Psoas muscle (tissue), 8 donors: ENCODE measurements around the gene LRRC14B. TPM values are rescaled to one million over a fixed set of nuclear protein-coding genes. Genes with fewer than 3 reads are reported as not detected.
A peak's percentile ranks its signal among the peaks of the same experiment; 100 is the strongest.

Experiments used
- ATAC-seq, 4 donors: fragments of 200-7000 bp; cut with Tn5 transposase; one replicate each; pipeline ENCODE4 v1.9.1; 2020; ENCODE audit warnings: moderate library complexity in 3 of 4, mild to moderate bottlenecking in 2 of 4
- DNase-seq, 2 donors: peaks; one replicate each; pipeline ENCODE4 v3.0.0-alpha.2; 2020
- H3K27ac ChIP-seq: fragments of 200-600 bp; one replicate; pipeline ENCODE4 v1.8.0; 2022
- H3K27me3 ChIP-seq, 3 donors: fragments of 200-600 bp in 1 of 3; one replicate each; pipeline versions ENCODE4 v1.6.1 to v1.8.0; 2013 to 2022; ENCODE audit warnings: low read length in 2 of 3, mild to moderate bottlenecking in 2 of 3, moderate library complexity in 1 of 3; ENCODE audit not compliant: insufficient read depth in 3 of 3
- H3K36me3 ChIP-seq, 2 donors: fragments of 200-600 bp in 1 of 2; one replicate each; pipeline versions ENCODE4 v1.6.1 to v1.8.0; 2013 to 2022; ENCODE audit warnings: low read depth in 1 of 2, mild to moderate bottlenecking in 1 of 2, moderate library complexity in 1 of 2; ENCODE audit not compliant: insufficient read depth in 1 of 2
- H3K4me1 ChIP-seq: fragments of 200-600 bp; one replicate; pipeline ENCODE4 v1.8.0; 2022
- H3K4me3 ChIP-seq: fragments of 200-600 bp; one replicate; pipeline ENCODE4 v1.8.0; 2022; ENCODE audit warnings: mild to moderate bottlenecking
- H3K9me3 ChIP-seq: fragments of 200-600 bp; one replicate; pipeline ENCODE4 v1.8.0; 2022
- WGBS, 3 donors: extraction: QIAGEN DNeasy Blood & Tissue Kit; methylation state at CpG; one replicate each; pipeline versions ENCODE4 v1.1.6 to v1.1.7; 2013; 5-methylcytosine and 5-hydroxymethylcytosine counted together
- intact Hi-C, 2 donors: fragments of 100-400 bp; cut with DNase I; formaldehyde crosslinking; loops; one replicate each; pipeline versions ENCODE4 v1.11.0 to v1.14.2; 2022
- polyA plus RNA-seq, 3 donors: library from polyadenylated mRNA; stranded (reverse); fragments of 200-250 nt; gene quantifications; one replicate each; pipeline ENCODE4 v1.2.3, GENCODE V29; 2013
- total RNA-seq, 4 donors: library from RNA; stranded (reverse); fragmentation: NEBNext Ultra II Directional in 2 of 4; extraction: Animal tissue kit (Norgen Biotek cat#: 25700) in 2 of 4; gene quantifications; one replicate each; pipeline versions ENCODE4 v1.2.1 to v1.2.4, GENCODE V29; 2021 to 2023
- TF ChIP-seq, protein P1 (sequence below): fragments of 200-600 bp; IDR thresholded peaks from one replicate; pipeline ENCODE4 v1.8.0; 2022; ENCODE audit warnings: antibody characterized with exemption
- donor health status: healthy with polysubstance abuse.
- donor health status: DM: no; HTN: no; CAD: no; lungs with moderate emphysema.
- donor health status: Bipolar disorder and iron deficiency.
- donor health status: healthy.
- donor health status: DM: yes; HTN: yes; CAD: no.
- donor health status: DM: no; HTN: no; CAD: no.
- donor health status: DM: no; HTN: no; CAD: no.
- donor health status: DM: yes; HTN: yes; CAD: no.

LRRC14B gene
- total and polyA plus RNA-seq, 7 donors = 0.42 to 15.5 (median 9.5) TPM

DNA sequence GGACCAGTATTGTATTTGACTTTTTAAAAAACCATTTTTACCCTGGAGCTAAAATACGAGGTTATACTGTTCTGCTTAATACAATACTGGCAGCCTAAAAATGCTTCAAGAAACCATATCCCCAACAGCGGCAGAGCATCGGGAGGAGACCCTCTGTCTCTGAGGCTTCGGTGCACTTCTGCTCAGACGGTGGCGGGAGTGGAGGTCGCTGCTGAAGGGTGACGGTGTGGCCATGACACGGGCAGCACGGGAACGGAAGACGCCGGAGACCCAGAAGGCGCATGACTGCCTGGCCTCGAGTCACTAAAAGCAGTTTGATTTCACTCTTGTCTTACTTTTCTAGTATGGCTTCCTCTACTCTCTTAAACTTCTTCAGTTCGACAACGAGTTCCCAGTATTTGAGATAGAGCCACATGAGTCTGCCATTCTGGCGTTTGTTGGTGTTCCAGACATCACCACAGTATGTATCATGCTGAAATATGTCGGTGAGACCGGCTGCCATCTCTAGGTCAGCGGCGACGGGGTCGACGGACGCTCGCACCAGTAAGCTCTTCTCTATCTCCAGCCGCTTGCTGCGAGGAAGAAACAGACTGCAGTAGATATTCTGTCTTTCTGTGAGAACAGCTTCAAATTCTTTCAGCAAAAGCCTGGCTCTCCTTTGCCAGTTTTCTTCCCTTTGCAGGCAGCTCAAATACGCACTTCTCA lies 13.8 kb downstream of the LRRC14B start:
- DNase-seq (no peak), ATAC-seq (no peak)
- Histone ChIP-seq H3K27ac (no peak overlapping the region), H3K36me3 (peaks cover 0 to 31% of the 10 kb centered on the region in 2 donors), H3K9me3 (no peaks in the 10 kb centered on the region), H3K4me3 (no peak overlapping the region), H3K4me1 (peaks cover 10% of the 10 kb centered on the region), H3K27me3 (no peaks in the 10 kb centered on the region)
- intact Hi-C loops = no loop called here
- 94 to 97% (median 94%) methylated on average over 30 of the region's 30 CpGs for WGBS, 3 donors
- TF ChIP-seq, protein P1, sequence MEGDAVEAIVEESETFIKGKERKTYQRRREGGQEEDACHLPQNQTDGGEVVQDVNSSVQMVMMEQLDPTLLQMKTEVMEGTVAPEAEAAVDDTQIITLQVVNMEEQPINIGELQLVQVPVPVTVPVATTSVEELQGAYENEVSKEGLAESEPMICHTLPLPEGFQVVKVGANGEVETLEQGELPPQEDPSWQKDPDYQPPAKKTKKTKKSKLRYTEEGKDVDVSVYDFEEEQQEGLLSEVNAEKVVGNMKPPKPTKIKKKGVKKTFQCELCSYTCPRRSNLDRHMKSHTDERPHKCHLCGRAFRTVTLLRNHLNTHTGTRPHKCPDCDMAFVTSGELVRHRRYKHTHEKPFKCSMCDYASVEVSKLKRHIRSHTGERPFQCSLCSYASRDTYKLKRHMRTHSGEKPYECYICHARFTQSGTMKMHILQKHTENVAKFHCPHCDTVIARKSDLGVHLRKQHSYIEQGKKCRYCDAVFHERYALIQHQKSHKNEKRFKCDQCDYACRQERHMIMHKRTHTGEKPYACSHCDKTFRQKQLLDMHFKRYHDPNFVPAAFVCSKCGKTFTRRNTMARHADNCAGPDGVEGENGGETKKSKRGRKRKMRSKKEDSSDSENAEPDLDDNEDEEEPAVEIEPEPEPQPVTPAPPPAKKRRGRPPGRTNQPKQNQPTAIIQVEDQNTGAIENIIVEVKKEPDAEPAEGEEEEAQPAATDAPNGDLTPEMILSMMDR = no peak

DNA sequence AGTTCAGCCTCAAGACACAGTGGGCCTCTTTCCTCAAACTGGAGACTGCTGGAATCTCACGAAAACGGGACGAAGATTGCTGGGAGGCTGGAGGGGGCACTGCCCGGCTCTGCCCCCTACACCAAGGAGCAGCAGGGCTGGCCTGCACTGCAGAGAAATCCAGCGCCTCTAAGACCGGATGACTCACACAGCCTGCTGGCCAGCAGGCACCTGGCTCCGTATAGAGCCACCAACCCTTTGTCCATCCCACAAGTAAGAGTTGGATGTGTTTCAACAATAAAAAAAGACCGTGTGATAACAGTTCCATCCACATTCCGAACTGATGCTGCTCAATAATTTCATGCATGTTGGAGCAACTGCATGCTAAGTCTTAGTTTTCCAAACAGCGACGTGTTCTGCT lies 15.1 kb downstream of the LRRC14B start:
- ATAC-seq (peak; percentile 95 to 98 (median 97)), DNase-seq (no peak)
- Histone ChIP-seq H3K27ac (peak overlapping the region; percentile 38), H3K36me3 (peaks cover 0 to 31% of the 10 kb centered on the region in 2 donors), H3K9me3 (no peaks in the 10 kb centered on the region), H3K4me1 (peaks cover 10% of the 10 kb centered on the region), H3K27me3 (no peaks in the 10 kb centered on the region), H3K4me3 (no peak overlapping the region)
- intact Hi-C loops = no loop called here
- WGBS, 3 donors = 27 to 36% (median 29%) methylated on average over 11 of the region's 11 CpGs
- TF ChIP-seq, protein P1 = no peak

DNA sequence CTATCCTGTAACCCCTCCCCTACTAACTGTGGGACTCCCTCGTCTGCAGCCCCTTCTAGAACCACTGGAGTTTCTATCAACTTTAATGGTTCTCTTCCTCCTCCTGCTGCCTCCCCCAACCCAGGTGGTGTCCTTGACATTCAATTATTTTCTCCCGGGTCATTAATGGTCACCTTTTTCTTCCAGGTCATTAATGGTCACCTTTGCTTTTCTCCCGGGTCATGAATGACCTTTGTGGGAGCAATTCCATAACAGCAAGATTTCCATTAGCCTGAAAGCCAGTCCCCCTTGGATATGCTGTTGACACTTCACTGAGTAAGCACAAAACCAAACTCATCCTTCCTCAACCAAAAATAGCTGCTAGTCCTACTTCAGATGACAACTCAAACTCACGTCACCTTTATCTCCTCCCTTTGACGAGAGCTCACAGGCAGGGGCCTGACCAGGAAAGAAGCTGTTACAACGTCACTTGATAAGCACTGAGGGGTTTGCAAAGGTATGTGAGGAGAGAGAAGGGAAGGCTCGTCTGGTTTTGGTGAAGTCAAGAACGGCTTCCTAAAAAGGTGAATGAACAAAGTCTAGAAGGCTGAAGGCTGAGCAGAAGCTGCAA lies 15.7 kb downstream of the LRRC14B start:
- ATAC-seq = peak in 1 of 4 donors; percentile 7
- WGBS, 3 donors = 77 to 79% (median 77%) methylated on average over 8 of the region's 8 CpGs
- DNase-seq = no peak
- Histone ChIP-seq H3K36me3 (peaks cover 0 to 31% of the 10 kb centered on the region in 2 donors), H3K4me3 (no peak overlapping the region), H3K27ac (no peak overlapping the region), H3K27me3 (no peaks in the 10 kb centered on the region), H3K9me3 (no peaks in the 10 kb centered on the region), H3K4me1 (peaks cover 10% of the 10 kb centered on the region)
- TF ChIP-seq, protein P1 = no peak
- intact Hi-C loops = no loop called here

DNA sequence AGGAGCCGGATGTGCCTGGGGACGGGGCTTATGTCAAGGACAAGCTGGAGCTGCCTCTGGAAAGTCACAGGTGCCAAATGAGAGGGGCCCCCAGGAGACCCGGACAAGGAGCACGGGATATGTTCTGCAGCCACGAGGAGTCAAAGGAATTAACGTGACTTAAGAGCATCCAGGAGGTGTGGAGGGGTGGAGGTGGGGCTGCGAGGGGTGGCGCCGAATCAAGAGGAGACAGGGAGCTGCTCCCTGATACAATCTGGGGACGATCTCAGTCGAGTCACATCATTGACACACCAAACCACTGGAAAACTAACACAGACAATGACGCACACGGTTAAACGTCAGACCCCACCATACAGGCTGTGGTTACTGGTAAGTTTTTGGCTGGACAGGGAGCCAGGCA lies 16.3 kb downstream of the LRRC14B start:
- H3K4me1 ChIP-seq = peaks cover 10% of the 10 kb centered on the region
- no peak overlapping the region for H3K4me3 ChIP-seq
- 72 to 84% (median 81%) methylated on average over 14 of the region's 14 CpGs for WGBS, 3 donors
- H3K27me3 ChIP-seq = no peaks in the 10 kb centered on the region
- TF ChIP-seq, protein P1 = no peak
- ATAC-seq = no peak
- DNase-seq = no peak
- H3K9me3 ChIP-seq = no peaks in the 10 kb centered on the region
- no peak overlapping the region for H3K27ac ChIP-seq
- intact Hi-C loops = no loop called here
- peaks cover 0 to 31% of the 10 kb centered on the region in 2 donors for H3K36me3 ChIP-seq
